Measurements from ENCODE around the gene RBBP8NL. TPM values are rescaled to one million over a fixed set of nuclear protein-coding genes. Genes with fewer than 3 reads are reported as not detected.

Gene RBBP8NL
- total RNA-seq, 1 experiment from 2014 or later: 0.28 TPM

DNA sequence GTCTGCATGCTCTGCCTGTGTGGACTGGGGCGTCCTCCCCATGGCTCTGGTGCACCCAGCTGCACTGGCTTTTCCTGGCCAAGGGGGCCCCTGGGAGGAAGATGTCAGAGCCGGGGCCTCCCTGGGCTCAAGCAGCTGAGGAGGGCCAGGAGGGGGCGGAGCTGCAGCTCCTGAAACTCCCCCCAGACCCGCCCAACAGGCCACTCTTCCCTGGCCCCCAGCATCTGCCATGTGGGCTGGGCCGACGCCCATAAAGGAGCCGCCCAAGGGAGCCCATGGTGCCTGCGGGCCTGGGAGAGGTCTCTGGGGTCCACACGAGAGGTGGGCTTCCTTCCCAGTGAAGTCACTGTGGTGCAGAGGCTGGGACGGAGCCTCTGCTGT is 4.0 kb downstream of the RBBP8NL start:
- Histone ChIP-seq H2BK5ac (ENCODE audit: insufficient read length, low read length) (no peak overlapping the region), H3K23ac (ENCODE audit: insufficient read length, low read depth, low read length) (no peak overlapping the region), H4K5ac (ENCODE audit: insufficient read length, low read depth, low read length) (no peak overlapping the region), H4K20me1 (ENCODE audit: control insufficient read depth, insufficient read depth, insufficient read length) (no peaks in the 10 kb centered on the region), H3K4me2 (ENCODE audit: insufficient read depth, insufficient read length, low read length) (no peak overlapping the region), H3K14ac (ENCODE audit: insufficient read depth, low read length) (no peak overlapping the region), H3K79me2 (ENCODE audit: insufficient read depth, low read length) (no peaks in the 10 kb centered on the region), H3K23me2 (ENCODE audit: insufficient read length, low read depth, low read length, poor library complexity, severe bottlenecking) (no peaks in the 10 kb centered on the region), H4K8ac (replicated peaks; ENCODE audit: insufficient read length, low read depth, low read length) (no peak overlapping the region), H3K9me3 (ENCODE audit: control insufficient read depth, low read depth, low read length) (no peaks in the 10 kb centered on the region), H4K91ac (ENCODE audit: insufficient read length, low read depth, low read length) (no peak overlapping the region), H3K9ac (ENCODE audit: extremely low read depth, insufficient read length, low read length) (no peak overlapping the region), H3K27ac (ENCODE audit: insufficient read length, low read depth, low read length) (no peak overlapping the region), H3K18ac (ENCODE audit: insufficient read length, low read depth, low read length) (no peak overlapping the region), H2AFZ (ENCODE audit: low read length) (no peak overlapping the region), H2BK20ac (ENCODE audit: low read depth, low read length, poor library complexity, severe bottlenecking) (no peak overlapping the region), H2BK12ac (ENCODE audit: insufficient read length, low read depth, low read length) (no peak overlapping the region), H2BK120ac (ENCODE audit: low read depth, low read length, poor library complexity, severe bottlenecking) (no peak overlapping the region), H3T11ph (ENCODE audit: low read length) (no peak overlapping the region), H3K56ac (ENCODE audit: insufficient read length, low read depth, low read length) (no peak overlapping the region), H2AK5ac (ENCODE audit: insufficient read length, low read length) (no peak overlapping the region), H3K27me3 (ENCODE audit: insufficient read depth, low read length) (no peaks in the 10 kb centered on the region), H3K4me1 (ENCODE audit: insufficient read depth, low read length) (no peaks in the 10 kb centered on the region; the same call in 1 of the 2 replicates), H3K4ac (ENCODE audit: low read depth, low read length) (no peak overlapping the region), H3K79me1 (ENCODE audit: insufficient read depth, low read depth, low read length, poor library complexity, severe bottlenecking) (no peaks in the 10 kb centered on the region), H2BK15ac (ENCODE audit: low read depth, low read length) (no peak overlapping the region)
- Mint-ChIP-seq H3K36me3 (ENCODE audit: insufficient read depth in 1 of 3, low read depth in 3 of 3) (peaks cover 0 to 4% (median 4%) of the 10 kb centered on the region in 3 experiments; a peak in 1 of 7 replicates), H3K27me3 (ENCODE audit: low read depth) (no peaks in the 10 kb centered on the region; the same call in 1 of the 2 replicates), H3K9me3 (peaks cover 3 to 5% of the 10 kb centered on the region in 2 experiments; a peak in 2 of 5 replicates), H3K4me1 (peaks cover 9 to 40% of the 10 kb centered on the region in 2 experiments), H3K4me3 (no peak overlapping the region), H3K27ac (no peak overlapping the region)
- no CpG with 5 or more reads among the region's 10 CpGs for WGBS (ENCODE audit: extremely low coverage, insufficient read length, low lambda C conversion rate)
- TF ChIP-seq, protein P1, sequence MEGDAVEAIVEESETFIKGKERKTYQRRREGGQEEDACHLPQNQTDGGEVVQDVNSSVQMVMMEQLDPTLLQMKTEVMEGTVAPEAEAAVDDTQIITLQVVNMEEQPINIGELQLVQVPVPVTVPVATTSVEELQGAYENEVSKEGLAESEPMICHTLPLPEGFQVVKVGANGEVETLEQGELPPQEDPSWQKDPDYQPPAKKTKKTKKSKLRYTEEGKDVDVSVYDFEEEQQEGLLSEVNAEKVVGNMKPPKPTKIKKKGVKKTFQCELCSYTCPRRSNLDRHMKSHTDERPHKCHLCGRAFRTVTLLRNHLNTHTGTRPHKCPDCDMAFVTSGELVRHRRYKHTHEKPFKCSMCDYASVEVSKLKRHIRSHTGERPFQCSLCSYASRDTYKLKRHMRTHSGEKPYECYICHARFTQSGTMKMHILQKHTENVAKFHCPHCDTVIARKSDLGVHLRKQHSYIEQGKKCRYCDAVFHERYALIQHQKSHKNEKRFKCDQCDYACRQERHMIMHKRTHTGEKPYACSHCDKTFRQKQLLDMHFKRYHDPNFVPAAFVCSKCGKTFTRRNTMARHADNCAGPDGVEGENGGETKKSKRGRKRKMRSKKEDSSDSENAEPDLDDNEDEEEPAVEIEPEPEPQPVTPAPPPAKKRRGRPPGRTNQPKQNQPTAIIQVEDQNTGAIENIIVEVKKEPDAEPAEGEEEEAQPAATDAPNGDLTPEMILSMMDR (conservative IDR thresholded peaks at IDR 0.05): no peak
- DNase-seq: no peak

Measured in H9 (cell line).